ENCODE results near the gene PTPRG. TPM values are rescaled to one million over a fixed set of nuclear protein-coding genes. Genes with fewer than 3 reads are reported as not detected.

The PTPRG gene
- total RNA-seq, 1 donor from 2014 or later, result 80.7 TPM

GRCh38 chr3:61562042-61562720, 810 bp downstream of the PTPRG start:
- H3K27ac Mint-ChIP-seq (ENCODE audit: unreplicated experiment), result no peak overlapping the region
- H3K9me3 Mint-ChIP-seq (ENCODE audit: unreplicated experiment), result no peaks in the 10 kb centered on the region
- peak; percentile 49 for DNase-seq (ENCODE audit: low spot score)
- TF ChIP-seq, protein P1, sequence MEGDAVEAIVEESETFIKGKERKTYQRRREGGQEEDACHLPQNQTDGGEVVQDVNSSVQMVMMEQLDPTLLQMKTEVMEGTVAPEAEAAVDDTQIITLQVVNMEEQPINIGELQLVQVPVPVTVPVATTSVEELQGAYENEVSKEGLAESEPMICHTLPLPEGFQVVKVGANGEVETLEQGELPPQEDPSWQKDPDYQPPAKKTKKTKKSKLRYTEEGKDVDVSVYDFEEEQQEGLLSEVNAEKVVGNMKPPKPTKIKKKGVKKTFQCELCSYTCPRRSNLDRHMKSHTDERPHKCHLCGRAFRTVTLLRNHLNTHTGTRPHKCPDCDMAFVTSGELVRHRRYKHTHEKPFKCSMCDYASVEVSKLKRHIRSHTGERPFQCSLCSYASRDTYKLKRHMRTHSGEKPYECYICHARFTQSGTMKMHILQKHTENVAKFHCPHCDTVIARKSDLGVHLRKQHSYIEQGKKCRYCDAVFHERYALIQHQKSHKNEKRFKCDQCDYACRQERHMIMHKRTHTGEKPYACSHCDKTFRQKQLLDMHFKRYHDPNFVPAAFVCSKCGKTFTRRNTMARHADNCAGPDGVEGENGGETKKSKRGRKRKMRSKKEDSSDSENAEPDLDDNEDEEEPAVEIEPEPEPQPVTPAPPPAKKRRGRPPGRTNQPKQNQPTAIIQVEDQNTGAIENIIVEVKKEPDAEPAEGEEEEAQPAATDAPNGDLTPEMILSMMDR (IDR thresholded peaks at IDR 0.05; ENCODE audit: unreplicated experiment), result no peak
- H3K4me1 Mint-ChIP-seq (ENCODE audit: unreplicated experiment), result peaks cover 20% of the 10 kb centered on the region
- no peaks in the 10 kb centered on the region for H3K36me3 Mint-ChIP-seq (ENCODE audit: low read depth, unreplicated experiment)
- peak overlapping the region; percentile 99 for H3K4me3 Mint-ChIP-seq (ENCODE audit: unreplicated experiment)
- H3K27me3 Mint-ChIP-seq (ENCODE audit: unreplicated experiment), result peaks cover 10% of the 10 kb centered on the region

GRCh38 chr3:61562721-61563312, 1.4 kb downstream of the PTPRG start:
- peaks cover 18% of the 10 kb centered on the region for H3K4me1 Mint-ChIP-seq (ENCODE audit: unreplicated experiment)
- H3K4me3 Mint-ChIP-seq (ENCODE audit: unreplicated experiment), result peak overlapping the region; percentile 99
- no peaks in the 10 kb centered on the region for H3K36me3 Mint-ChIP-seq (ENCODE audit: low read depth, unreplicated experiment)
- TF ChIP-seq, protein P1 (IDR thresholded peaks at IDR 0.05; ENCODE audit: unreplicated experiment), result no peak
- H3K27ac Mint-ChIP-seq (ENCODE audit: unreplicated experiment), result no peak overlapping the region
- peak; percentile 53 for DNase-seq (ENCODE audit: low spot score)
- peaks cover 10% of the 10 kb centered on the region for H3K27me3 Mint-ChIP-seq (ENCODE audit: unreplicated experiment)
- no peaks in the 10 kb centered on the region for H3K9me3 Mint-ChIP-seq (ENCODE audit: unreplicated experiment)

DNA sequence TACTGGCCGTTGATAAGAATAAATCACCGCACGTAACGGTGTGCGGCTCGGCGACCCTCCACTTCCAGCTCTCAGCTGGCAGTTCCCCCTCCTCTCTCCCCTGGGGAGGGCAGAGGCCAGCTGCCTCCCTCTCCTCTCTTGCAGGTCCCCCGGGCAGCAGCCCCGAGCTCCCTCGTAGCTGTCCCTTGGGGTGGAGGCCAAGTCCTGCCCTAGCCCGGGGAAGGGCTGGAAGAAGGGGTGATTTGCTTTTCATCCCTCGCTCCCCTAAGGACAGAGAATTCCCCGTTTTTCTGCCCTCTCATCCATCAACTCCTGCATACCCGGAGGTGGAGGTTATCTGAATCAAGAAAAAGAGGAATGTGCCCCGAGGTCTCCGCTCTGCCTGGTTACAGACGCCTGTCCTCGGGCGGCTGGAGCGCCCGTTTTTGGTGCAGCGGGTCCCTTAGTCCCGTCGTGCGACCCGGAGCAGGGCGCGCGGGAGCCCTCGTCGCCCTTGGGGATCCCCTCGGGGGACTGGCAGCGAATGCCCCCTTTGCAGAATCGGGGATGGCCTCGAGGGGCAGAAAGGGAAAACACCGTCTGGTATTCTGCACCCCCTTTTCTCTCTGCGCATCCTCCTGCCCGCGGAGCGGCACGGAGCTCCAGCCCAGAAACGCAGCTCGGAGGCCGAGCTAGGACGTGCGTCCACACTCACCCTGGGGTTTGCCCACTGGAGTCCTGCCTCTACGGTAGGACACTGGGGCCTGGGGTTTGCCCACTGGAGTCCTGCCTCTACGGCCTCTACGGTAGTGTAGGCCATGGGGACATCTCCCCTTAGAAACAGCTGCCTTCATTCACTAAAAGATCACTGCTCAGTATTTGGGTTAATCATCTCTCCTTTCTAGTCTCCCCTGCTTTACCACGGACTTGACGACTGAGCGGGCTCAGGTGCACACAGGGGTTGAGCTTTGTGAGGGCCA, 2.2 kb downstream of the PTPRG start:
- TF ChIP-seq, protein P1 (IDR thresholded peaks at IDR 0.05; ENCODE audit: unreplicated experiment), result no peak
- peak; percentile 28 for DNase-seq (ENCODE audit: low spot score)
- peaks cover 9% of the 10 kb centered on the region for H3K27me3 Mint-ChIP-seq (ENCODE audit: unreplicated experiment)

DNA sequence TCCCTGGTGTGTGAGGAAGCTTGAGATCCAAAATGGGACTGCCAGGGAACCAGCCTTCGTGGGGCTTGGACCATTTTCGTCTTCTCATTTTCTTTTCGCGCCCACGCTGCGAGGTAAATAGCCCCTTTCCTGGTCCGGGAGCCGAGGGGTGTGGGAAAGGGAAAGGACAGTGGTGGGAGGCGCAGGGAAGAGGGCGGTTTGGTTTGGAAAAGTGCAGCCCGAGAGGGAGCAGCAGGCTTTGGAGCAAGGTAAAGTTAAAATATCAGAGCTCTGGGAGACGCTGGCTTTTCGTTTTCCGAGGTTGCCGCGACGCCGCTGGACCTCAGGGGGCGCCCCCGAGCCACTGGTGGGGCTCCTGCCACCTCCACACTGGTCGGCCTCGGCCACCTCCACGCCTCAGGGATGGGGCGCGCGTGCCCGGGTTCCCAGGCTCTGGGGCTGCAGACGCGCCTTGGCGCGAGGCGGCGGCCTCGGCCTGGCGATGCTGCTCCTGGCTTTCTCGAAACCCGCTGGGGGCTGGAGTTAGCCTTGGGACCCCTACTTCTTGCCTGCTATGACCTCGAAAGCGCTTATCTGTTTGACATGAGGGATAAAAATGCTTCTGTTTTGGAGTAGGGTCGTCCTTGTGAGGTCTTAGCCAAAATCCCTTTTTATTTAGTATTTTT, 3.2 kb downstream of the PTPRG start:
- Mint-ChIP-seq H3K27me3 (ENCODE audit: unreplicated experiment) (peaks cover 9% of the 10 kb centered on the region), H3K36me3 (ENCODE audit: low read depth, unreplicated experiment) (no peaks in the 10 kb centered on the region), H3K4me1 (ENCODE audit: unreplicated experiment) (peaks cover 17% of the 10 kb centered on the region), H3K4me3 (ENCODE audit: unreplicated experiment) (peak overlapping the region; percentile 99), H3K27ac (ENCODE audit: unreplicated experiment) (no peak overlapping the region), H3K9me3 (ENCODE audit: unreplicated experiment) (no peaks in the 10 kb centered on the region)
- TF ChIP-seq, protein P1 (IDR thresholded peaks at IDR 0.05; ENCODE audit: unreplicated experiment), result peak; percentile 86
- peak; percentile 93 for DNase-seq (ENCODE audit: low spot score)

More for the DNA sequence above, 2.2 kb downstream of the PTPRG start:
- peaks cover 18% of the 10 kb centered on the region for H3K4me1 Mint-ChIP-seq (ENCODE audit: unreplicated experiment)
- no peaks in the 10 kb centered on the region for H3K36me3 Mint-ChIP-seq (ENCODE audit: low read depth, unreplicated experiment)
- H3K9me3 Mint-ChIP-seq (ENCODE audit: unreplicated experiment), result no peaks in the 10 kb centered on the region
- no peak overlapping the region for H3K27ac Mint-ChIP-seq (ENCODE audit: unreplicated experiment)
- H3K4me3 Mint-ChIP-seq (ENCODE audit: unreplicated experiment), result peak overlapping the region; percentile 99

Measured in endothelial cell (in vitro differentiated cells).